GM21390 (cell line): ENCODE results near the gene MRNIP.

Experiments used
- ATAC-seq: cut with Tn5 transposase; IDR thresholded peaks from one replicate; pipeline ENCODE4 v1.9.1; 2021; ENCODE audit not compliant: unreplicated experiment

Gene MRNIP

GRCh38 chr5:179889885-179890284 is 31.3 kb upstream of the MRNIP start:
- ATAC-seq: no peak

- ATAC-seq: no peak
Measured at GRCh38 chr5:179887802-179888201, 29.2 kb upstream of the MRNIP start.

- ATAC-seq: no peak
Measured at GRCh38 chr5:179887095-179887494, 28.5 kb upstream of the MRNIP start.

GRCh38 chr5:179886190-179886911 is 27.7 kb upstream of the MRNIP start:
- ATAC-seq: no peak

GRCh38 chr5:179885491-179886090 is 27.0 kb upstream of the MRNIP start:
- ATAC-seq: no peak

- no peak for ATAC-seq
Measured at GRCh38 chr5:179883163-179883562, 24.5 kb upstream of the MRNIP start.

- no peak for ATAC-seq
Measured at GRCh38 chr5:179882338-179882737, 23.7 kb upstream of the MRNIP start.

GRCh38 chr5:179880848-179881590 is 22.4 kb upstream of the MRNIP start:
- ATAC-seq: no peak

- ATAC-seq: no peak
Measured at GRCh38 chr5:179880066-179880650, 21.5 kb upstream of the MRNIP start.

GRCh38 chr5:179879690-179880010 is 21.0 kb upstream of the MRNIP start:
- no peak for ATAC-seq

- ATAC-seq: no peak
Measured at GRCh38 chr5:179879003-179879689, 20.5 kb upstream of the MRNIP start.

- ATAC-seq: no peak
Measured at GRCh38 chr5:179878222-179879002, 19.8 kb upstream of the MRNIP start.

- no peak for ATAC-seq
Measured at GRCh38 chr5:179876610-179876952, 18.0 kb upstream of the MRNIP start.

- ATAC-seq: no peak
Measured at GRCh38 chr5:179875741-179876609, 17.4 kb upstream of the MRNIP start.

GRCh38 chr5:179874536-179875292 is 16.1 kb upstream of the MRNIP start:
- no peak for ATAC-seq

GRCh38 chr5:179874136-179874535 is 15.5 kb upstream of the MRNIP start:
- no peak for ATAC-seq

GRCh38 chr5:179873588-179874110 is 15.0 kb upstream of the MRNIP start:
- ATAC-seq: no peak

- no peak for ATAC-seq
Measured at GRCh38 chr5:179872828-179873575, 14.4 kb upstream of the MRNIP start.
